ENCODE measurements around the gene PRKAG2. TPM values are rescaled to one million over a fixed set of nuclear protein-coding genes. Genes with fewer than 3 reads are reported as not detected.

Gene PRKAG2
- total and polyA plus RNA-seq, 5 donors: 162 to 298 (median 181) TPM

DNA sequence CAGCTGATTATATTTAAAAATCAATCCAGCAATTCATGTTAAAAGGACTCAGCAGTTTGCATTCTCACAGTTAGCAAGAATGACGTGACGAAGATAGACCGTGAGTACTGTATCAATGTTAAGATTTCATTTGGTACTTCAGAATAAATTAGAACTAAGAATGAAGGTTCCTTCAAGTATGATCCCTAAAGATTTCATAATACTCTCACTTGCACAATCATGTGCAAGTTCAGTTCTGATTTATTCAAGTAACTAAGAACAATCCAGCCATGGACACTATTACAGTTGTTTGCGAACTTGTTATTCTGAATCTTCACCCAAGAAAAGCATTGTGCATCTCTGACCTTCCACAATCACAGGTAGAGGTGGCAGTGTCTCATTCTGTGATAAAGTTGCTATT, 365.0 kb downstream of the PRKAG2 start:
- Histone ChIP-seq H3K4me3 (ENCODE audit: low read length) (no peak overlapping the region), H3K9me3 (ENCODE audit: control insufficient read depth, low read length) (no peaks in the 10 kb centered on the region), H3K4me1 (ENCODE audit: control insufficient read depth, insufficient read depth, low read length) (peaks cover 14% of the 10 kb centered on the region), H3K27ac (ENCODE audit: low read length) (peak overlapping the region; percentile 77), H3K27me3 (ENCODE audit: control insufficient read depth, insufficient read depth) (no peaks in the 10 kb centered on the region)
- DNase-seq (no peak), ATAC-seq (peak; percentile 17 to 28)
- WGBS: 66% methylated on average over 4 of the region's 4 CpGs
- intact Hi-C loops (cut with DNase I): no loop called here

DNA sequence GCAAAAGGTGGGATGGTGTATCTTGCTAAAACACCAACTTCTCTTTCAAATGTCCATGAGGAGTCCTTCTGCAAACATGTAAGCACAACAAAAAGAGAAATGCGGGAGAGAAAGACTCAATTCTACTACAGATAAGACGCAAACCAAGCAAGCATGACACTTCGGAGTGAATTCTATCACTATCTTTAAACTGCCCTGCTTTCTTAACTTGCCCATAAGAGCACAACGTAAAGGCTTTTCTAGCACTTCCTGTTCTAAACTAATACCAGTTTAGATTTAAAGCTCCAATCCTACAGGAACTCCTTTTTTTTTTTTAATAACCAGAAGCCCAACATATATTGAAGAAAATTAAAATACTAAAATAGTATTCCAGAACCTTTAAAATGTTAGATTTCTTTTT, 365.6 kb downstream of the PRKAG2 start:
- intact Hi-C loops (cut with DNase I): no loop called here
- WGBS: 70% methylated on average over 4 of the region's 4 CpGs
- DNase-seq (no peak), ATAC-seq (no peak)
- Histone ChIP-seq H3K4me1 (ENCODE audit: control insufficient read depth, insufficient read depth, low read length) (peaks cover 17% of the 10 kb centered on the region), H3K9me3 (ENCODE audit: control insufficient read depth, low read length) (no peaks in the 10 kb centered on the region), H3K27ac (ENCODE audit: low read length) (no peak overlapping the region), H3K27me3 (ENCODE audit: control insufficient read depth, insufficient read depth) (no peaks in the 10 kb centered on the region), H3K4me3 (ENCODE audit: low read length) (no peak overlapping the region)

DNA sequence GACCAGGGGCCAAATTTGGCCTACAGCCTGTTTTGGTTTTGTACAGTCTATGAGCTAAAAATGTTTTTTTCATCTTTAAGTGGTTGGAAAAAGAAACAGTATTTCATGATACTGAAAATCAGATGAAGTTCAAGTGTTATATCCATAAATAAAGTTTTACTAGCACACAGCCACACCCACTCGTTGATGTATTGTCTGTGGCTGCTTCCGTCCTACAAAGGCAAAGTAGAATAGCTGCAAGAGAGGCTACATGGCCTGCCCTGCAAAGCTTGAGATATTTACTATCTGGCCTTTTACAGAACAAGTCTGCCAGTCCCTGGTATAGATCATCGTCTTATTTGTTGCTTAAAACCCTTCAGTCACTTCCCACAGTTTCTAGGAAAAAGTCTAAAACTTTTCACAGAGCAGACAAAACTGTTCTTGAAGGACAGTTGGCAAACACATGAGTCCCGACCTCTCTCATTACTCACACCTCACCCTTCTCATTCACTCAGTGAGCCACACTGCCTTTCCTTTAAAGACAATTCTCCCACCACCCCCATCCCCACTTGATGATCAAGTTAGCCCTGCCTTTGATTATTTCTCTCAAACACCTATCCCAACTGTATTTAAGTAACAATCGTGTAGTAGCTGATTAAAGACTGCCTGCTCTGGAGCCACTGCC, 367.1 kb downstream of the PRKAG2 start:
- H3K27me3 ChIP-seq (ENCODE audit: control insufficient read depth, insufficient read depth): no peaks in the 10 kb centered on the region
- DNase-seq: no peak
- H3K4me3 ChIP-seq (ENCODE audit: low read length): no peak overlapping the region
- WGBS: 66% methylated on average over 5 of the region's 5 CpGs
- no peak for ATAC-seq
- no peak overlapping the region for H3K27ac ChIP-seq (ENCODE audit: low read length)
- peaks cover 17% of the 10 kb centered on the region for H3K4me1 ChIP-seq (ENCODE audit: control insufficient read depth, insufficient read depth, low read length)
- H3K9me3 ChIP-seq (ENCODE audit: control insufficient read depth, low read length): no peaks in the 10 kb centered on the region
- intact Hi-C loops (cut with DNase I): no loop called here

DNA sequence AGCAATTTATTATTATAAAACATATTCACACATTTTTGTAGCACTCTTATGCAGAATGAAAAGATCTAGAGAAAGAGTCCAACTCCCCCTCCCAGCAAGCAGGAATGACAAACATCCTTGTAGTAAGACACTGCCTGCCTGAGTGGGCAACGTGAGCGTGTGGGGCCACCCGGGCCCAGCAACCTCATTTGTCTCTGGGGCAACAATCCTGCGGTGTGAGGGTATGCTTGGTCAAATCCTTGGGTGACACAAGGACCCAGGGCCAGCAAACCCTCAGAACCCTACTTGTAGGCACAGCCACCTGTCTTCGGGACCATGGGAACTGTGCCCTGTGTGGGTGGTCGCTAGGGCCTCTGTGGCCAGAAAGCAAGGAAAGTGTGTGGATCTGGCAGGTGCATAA, 367.9 kb downstream of the PRKAG2 start:
- Histone ChIP-seq H3K4me3 (ENCODE audit: low read length) (no peak overlapping the region), H3K27me3 (ENCODE audit: control insufficient read depth, insufficient read depth) (no peaks in the 10 kb centered on the region), H3K9me3 (ENCODE audit: control insufficient read depth, low read length) (no peaks in the 10 kb centered on the region), H3K27ac (ENCODE audit: low read length) (no peak overlapping the region), H3K4me1 (ENCODE audit: control insufficient read depth, insufficient read depth, low read length) (peaks cover 20% of the 10 kb centered on the region)
- ATAC-seq (no peak), DNase-seq (no peak)
- intact Hi-C loops (cut with DNase I): no loop called here
- 77% methylated on average over 6 of the region's 6 CpGs for WGBS

DNA sequence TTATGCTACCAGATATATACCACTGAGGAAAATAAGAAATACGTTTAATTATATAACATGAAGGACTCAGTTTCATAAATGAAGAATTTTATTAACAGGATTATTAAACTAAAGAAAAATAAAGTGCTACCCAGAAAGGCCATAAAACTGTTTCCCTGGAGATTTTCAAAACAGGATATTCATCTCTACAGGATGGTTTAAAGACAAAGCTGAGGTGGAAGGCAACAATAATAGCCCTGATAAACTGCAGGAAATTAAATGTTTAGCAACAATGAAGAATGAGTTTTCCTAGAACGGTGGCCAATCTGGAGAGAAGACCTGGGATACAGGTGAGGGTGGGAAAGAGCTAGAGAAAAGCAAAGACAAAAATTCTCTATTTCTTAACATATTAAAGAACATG, 369.1 kb downstream of the PRKAG2 start:
- WGBS: 64% methylated on average over 2 of the region's 2 CpGs
- Histone ChIP-seq H3K4me1 (ENCODE audit: control insufficient read depth, insufficient read depth, low read length) (peaks cover 21% of the 10 kb centered on the region), H3K9me3 (ENCODE audit: control insufficient read depth, low read length) (no peaks in the 10 kb centered on the region), H3K27me3 (ENCODE audit: control insufficient read depth, insufficient read depth) (no peaks in the 10 kb centered on the region), H3K4me3 (ENCODE audit: low read length) (no peak overlapping the region), H3K27ac (ENCODE audit: low read length) (no peak overlapping the region)
- ATAC-seq (no peak), DNase-seq (no peak)
- intact Hi-C loops (cut with DNase I): no loop called here

DNA sequence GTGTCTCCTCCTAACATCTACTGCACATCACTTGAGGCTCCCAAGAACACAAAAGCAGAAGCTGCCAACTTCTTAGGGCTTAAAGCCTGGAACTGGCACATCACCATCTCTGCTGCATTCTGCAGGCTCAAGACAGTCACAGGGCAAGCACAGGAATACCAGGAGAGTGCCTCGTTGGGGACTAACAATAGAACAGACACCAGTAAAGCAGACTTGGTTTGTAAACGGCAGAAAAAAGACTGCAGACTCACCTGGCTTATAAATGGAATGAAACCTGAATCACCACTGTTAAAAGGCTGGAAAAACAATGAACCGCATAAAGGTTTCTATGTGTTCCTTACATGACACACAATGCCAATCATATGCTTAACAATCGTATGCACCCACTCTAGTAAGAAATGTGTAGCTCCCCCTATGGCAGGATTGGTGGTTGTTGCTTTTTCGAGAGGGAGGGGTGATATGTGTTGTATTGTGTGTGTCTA, 370.0 kb downstream of the PRKAG2 start:
- intact Hi-C loops (cut with DNase I): no loop called here
- peak in 1 of 2 donors; percentile 44 for ATAC-seq
- H3K27me3 ChIP-seq (ENCODE audit: control insufficient read depth, insufficient read depth): no peaks in the 10 kb centered on the region
- H3K4me3 ChIP-seq (ENCODE audit: low read length): no peak overlapping the region
- 53% methylated on average over 5 of the region's 5 CpGs for WGBS
- peaks cover 19% of the 10 kb centered on the region for H3K4me1 ChIP-seq (ENCODE audit: control insufficient read depth, insufficient read depth, low read length)
- DNase-seq: no peak
- no peaks in the 10 kb centered on the region for H3K9me3 ChIP-seq (ENCODE audit: control insufficient read depth, low read length)
- H3K27ac ChIP-seq (ENCODE audit: low read length): peak overlapping the region; percentile 48

Other genes with a start within 250 kb of the PRKAG2 start
- gene GALNTL5, start 79.3 kb upstream of the PRKAG2 start, total RNA-seq: under 1 TPM in 1 of 4 donors, not detected in 3; 0.23 TPM
- gene GALNTL5, start 79.3 kb upstream of the PRKAG2 start, polyA plus RNA-seq: not detected
- 10 to 100 TPM; 23.5 to 26.8 (median 26.1) TPM for gene GALNT11, start 148.6 kb upstream of the PRKAG2 start, total RNA-seq
- 18.1 TPM for gene GALNT11, start 148.6 kb upstream of the PRKAG2 start, polyA plus RNA-seq

All from right cardiac atrium (tissue), 5 donors.